ENCODE results near the gene PSEN2. TPM values are rescaled to one million over a fixed set of nuclear protein-coding genes. Genes with fewer than 3 reads are reported as not detected.

Gene PSEN2
- total and polyA plus RNA-seq, 7 experiments from 2014 or later, result 0.17 to 10.3 (median 1.8) TPM

- Mint-ChIP-seq H3K9me3 (no peaks in the 10 kb centered on the region), H3K36me3 (peaks cover 0 to 3% (median 0%) of the 10 kb centered on the region in 5 donors), H3K27ac (no peak overlapping the region), H3K4me3 (no peak overlapping the region), H3K4me1 (no peaks in the 10 kb centered on the region), H3K27me3 (peaks cover 0 to 3% (median 0%) of the 10 kb centered on the region in 5 donors)
- no peaks in the 10 kb centered on the region for H3K4me1 ChIP-seq (ENCODE audit: control insufficient read depth in 2 of 2, insufficient read depth in 2 of 2, low read length in 2 of 2)
- DNase-seq (no peak), ATAC-seq (no peak)
- no peaks in the 10 kb centered on the region for H3K9me3 ChIP-seq (ENCODE audit: control insufficient read depth in 2 of 3, low read length in 3 of 3)
- H3K27me3 ChIP-seq (ENCODE audit: control insufficient read depth in 2 of 2, insufficient read depth in 2 of 2, low read length in 2 of 2), result no peaks in the 10 kb centered on the region
- H3K27ac ChIP-seq (ENCODE audit: low read depth, low read length), result no peak overlapping the region
- intact Hi-C loops (cut with micrococcal nuclease), result no loop called here
- H3K36me3 ChIP-seq (ENCODE audit: control insufficient read depth in 2 of 3, insufficient read depth in 3 of 3, low read length in 3 of 3), result no peaks in the 10 kb centered on the region
- CTCF ChIA-PET, result interaction anchor here (0.7 kb wide), 1 partner anchor 220 kb away, joined by 3 read pairs; no protein-coding TSS in a partner anchor
- POLR2A ChIA-PET, result interaction anchor here (0.7 to 0.8 kb wide), 2 partner anchors 22 to 35 kb away, joined by 3 read pairs; partner anchors contain the start of gene PSEN2
- no peak overlapping the region for H3K4me3 ChIP-seq (ENCODE audit: low read length)
These were observed 34.4 kb downstream of the PSEN2 start for GRCh38 chr1:226904772-226905171.

GRCh38 chr1:226908419-226908818, 38.0 kb downstream of the PSEN2 start:
- peaks cover 0 to 4% (median 0%) of the 10 kb centered on the region in 5 donors for H3K36me3 Mint-ChIP-seq
- H3K4me3 Mint-ChIP-seq, result no peak overlapping the region
- H3K27me3 Mint-ChIP-seq, result peaks cover 0 to 3% (median 0%) of the 10 kb centered on the region in 5 donors
- peaks cover 0 to 4% (median 0%) of the 10 kb centered on the region in 7 donors for H3K4me1 Mint-ChIP-seq
- no peak overlapping the region for H3K27ac Mint-ChIP-seq
- ChIA-PET POLR2A (no interaction called here), CTCF (no interaction called here)
- Histone ChIP-seq H3K9me3 (ENCODE audit: control insufficient read depth in 2 of 3, low read length in 3 of 3) (no peaks in the 10 kb centered on the region), H3K27ac (ENCODE audit: low read depth, low read length) (no peak overlapping the region), H3K4me1 (ENCODE audit: control insufficient read depth in 2 of 2, insufficient read depth in 2 of 2, low read length in 2 of 2) (no peaks in the 10 kb centered on the region), H3K4me3 (ENCODE audit: low read length) (no peak overlapping the region), H3K27me3 (ENCODE audit: control insufficient read depth in 2 of 2, insufficient read depth in 2 of 2, low read length in 2 of 2) (no peaks in the 10 kb centered on the region), H3K36me3 (ENCODE audit: control insufficient read depth in 2 of 3, insufficient read depth in 3 of 3, low read length in 3 of 3) (no peaks in the 10 kb centered on the region)
- intact Hi-C loops (cut with micrococcal nuclease), result no loop called here
- DNase-seq (no peak), ATAC-seq (no peak)
- H3K9me3 Mint-ChIP-seq, result no peaks in the 10 kb centered on the region

GRCh38 chr1:226908913-226909312, 38.5 kb downstream of the PSEN2 start:
- H3K4me3 ChIP-seq (ENCODE audit: low read length), result no peak overlapping the region
- no peaks in the 10 kb centered on the region for H3K4me1 ChIP-seq (ENCODE audit: control insufficient read depth in 2 of 2, insufficient read depth in 2 of 2, low read length in 2 of 2)
- Mint-ChIP-seq H3K27ac (no peak overlapping the region), H3K9me3 (no peaks in the 10 kb centered on the region), H3K27me3 (peaks cover 0 to 3% (median 0%) of the 10 kb centered on the region in 5 donors), H3K36me3 (peaks cover 0 to 4% (median 0%) of the 10 kb centered on the region in 5 donors), H3K4me1 (peaks cover 0 to 4% (median 0%) of the 10 kb centered on the region in 7 donors), H3K4me3 (no peak overlapping the region)
- CTCF ChIA-PET, result no interaction called here
- POLR2A ChIA-PET, result no interaction called here
- ATAC-seq (no peak), DNase-seq (no peak)
- H3K9me3 ChIP-seq (ENCODE audit: control insufficient read depth in 2 of 3, low read length in 3 of 3), result no peaks in the 10 kb centered on the region
- no peak overlapping the region for H3K27ac ChIP-seq (ENCODE audit: low read depth, low read length)
- no peaks in the 10 kb centered on the region for H3K27me3 ChIP-seq (ENCODE audit: control insufficient read depth in 2 of 2, insufficient read depth in 2 of 2, low read length in 2 of 2)
- no peaks in the 10 kb centered on the region for H3K36me3 ChIP-seq (ENCODE audit: control insufficient read depth in 2 of 3, insufficient read depth in 3 of 3, low read length in 3 of 3)
- intact Hi-C loops (cut with micrococcal nuclease), result no loop called here

- peak overlapping the region in 2 of 9 donors; percentile 28 to 64 for H3K27ac Mint-ChIP-seq
- DNase-seq, result peak in 7 of 9 donors; percentile 16 to 43 (median 29)
- peaks cover 0 to 3% (median 0%) of the 10 kb centered on the region in 11 donors for H3K9me3 Mint-ChIP-seq
- ChIA-PET CTCF (interaction anchor here (0.5 to 2.3 kb wide), 9 partner anchors 8 to 537 kb away, joined by 3 to 7 read pairs (median 4); no protein-coding TSS in a partner anchor), POLR2A (interaction anchor here (0.5 to 1.7 kb wide), 3 partner anchors 26 to 431 kb away, joined by 3 to 8 read pairs (median 6); no protein-coding TSS in a partner anchor)
- Histone ChIP-seq H3K9me3 (ENCODE audit: control insufficient read depth in 2 of 3, low read length in 3 of 3) (no peaks in the 10 kb centered on the region), H3K27ac (ENCODE audit: low read depth, low read length) (no peak overlapping the region), H3K4me3 (ENCODE audit: low read length) (no peak overlapping the region), H3K36me3 (ENCODE audit: control insufficient read depth in 2 of 3, insufficient read depth in 3 of 3, low read length in 3 of 3) (no peaks in the 10 kb centered on the region), H3K4me1 (ENCODE audit: control insufficient read depth in 2 of 2, insufficient read depth in 2 of 2, low read length in 2 of 2) (no peaks in the 10 kb centered on the region), H3K27me3 (ENCODE audit: control insufficient read depth in 2 of 2, insufficient read depth in 2 of 2, low read length in 2 of 2) (no peaks in the 10 kb centered on the region)
- ATAC-seq, result peak; percentile 67
- H3K27me3 Mint-ChIP-seq, result no peaks in the 10 kb centered on the region
- intact Hi-C loops (cut with micrococcal nuclease), result loop anchor here in 1 of 2 donors (1.0 to 2.0 kb wide), 4 partner anchors 27 to 630 kb away; no protein-coding TSS in a partner anchor
- peaks cover 0 to 18% (median 0%) of the 10 kb centered on the region in 7 donors for H3K4me1 Mint-ChIP-seq
- peak overlapping the region in 1 of 10 donors; percentile 10 for H3K4me3 Mint-ChIP-seq
- H3K36me3 Mint-ChIP-seq, result peaks cover 0 to 6% (median 0%) of the 10 kb centered on the region in 5 donors
These were observed 42.3 kb downstream of the PSEN2 start for GRCh38 chr1:226912587-226913176.

GRCh38 chr1:226915672-226915995, 45.2 kb downstream of the PSEN2 start:
- Mint-ChIP-seq H3K27me3 (peaks cover 0 to 6% (median 0%) of the 10 kb centered on the region in 5 donors), H3K9me3 (peaks cover 0 to 3% (median 0%) of the 10 kb centered on the region in 11 donors), H3K4me1 (peaks cover 0 to 18% (median 0%) of the 10 kb centered on the region in 7 donors), H3K36me3 (peaks cover 0 to 7% (median 0%) of the 10 kb centered on the region in 5 donors), H3K27ac (peak overlapping the region in 1 of 9 donors; percentile 32), H3K4me3 (no peak overlapping the region)
- POLR2A ChIA-PET, result no interaction called here
- CTCF ChIA-PET, result no interaction called here
- ATAC-seq (no peak), DNase-seq (no peak)
- no peaks in the 10 kb centered on the region for H3K4me1 ChIP-seq (ENCODE audit: control insufficient read depth in 2 of 2, insufficient read depth in 2 of 2, low read length in 2 of 2)
- no peaks in the 10 kb centered on the region for H3K36me3 ChIP-seq (ENCODE audit: control insufficient read depth in 2 of 3, insufficient read depth in 3 of 3, low read length in 3 of 3)
- H3K27ac ChIP-seq (ENCODE audit: low read depth, low read length), result no peak overlapping the region
- no peaks in the 10 kb centered on the region for H3K9me3 ChIP-seq (ENCODE audit: control insufficient read depth in 2 of 3, low read length in 3 of 3)
- H3K4me3 ChIP-seq (ENCODE audit: low read length), result no peak overlapping the region
- no peaks in the 10 kb centered on the region for H3K27me3 ChIP-seq (ENCODE audit: control insufficient read depth in 2 of 2, insufficient read depth in 2 of 2, low read length in 2 of 2)
- intact Hi-C loops (cut with micrococcal nuclease), result loop anchor here in 1 of 2 donors (5.0 kb wide), 1 partner anchor 33 kb away; no protein-coding TSS in a partner anchor

- POLR2A ChIA-PET, result interaction anchor here (0.5 kb wide), 2 partner anchors 343 to 1425 kb away, joined by 3 to 4 read pairs; no protein-coding TSS in a partner anchor
These were observed 46.1 kb downstream of the PSEN2 start for GRCh38 chr1:226916497-226916896.

More at GRCh38 chr1:226916497-226916896, 46.1 kb downstream of the PSEN2 start:
- ATAC-seq, result no peak
- intact Hi-C loops (cut with micrococcal nuclease), result loop anchor here in 1 of 2 donors (2.0 to 5.0 kb wide), 2 partner anchors 22 to 34 kb away; no protein-coding TSS in a partner anchor
- no peaks in the 10 kb centered on the region for H3K36me3 ChIP-seq (ENCODE audit: control insufficient read depth in 2 of 3, insufficient read depth in 3 of 3, low read length in 3 of 3)
- no peak overlapping the region for H3K4me3 ChIP-seq (ENCODE audit: low read length)
- no peak for DNase-seq
- H3K27ac Mint-ChIP-seq, result peak overlapping the region in 1 of 9 donors; percentile 18
- no peak overlapping the region for H3K27ac ChIP-seq (ENCODE audit: low read depth, low read length)
- H3K4me1 Mint-ChIP-seq, result peaks cover 0 to 18% (median 0%) of the 10 kb centered on the region in 7 donors
- peaks cover 0 to 3% (median 0%) of the 10 kb centered on the region in 11 donors for H3K9me3 Mint-ChIP-seq
- no peak overlapping the region for H3K4me3 Mint-ChIP-seq
- H3K36me3 Mint-ChIP-seq, result peaks cover 0 to 9% (median 0%) of the 10 kb centered on the region in 5 donors
- no peaks in the 10 kb centered on the region for H3K4me1 ChIP-seq (ENCODE audit: control insufficient read depth in 2 of 2, insufficient read depth in 2 of 2, low read length in 2 of 2)
- H3K9me3 ChIP-seq (ENCODE audit: control insufficient read depth in 2 of 3, low read length in 3 of 3), result no peaks in the 10 kb centered on the region
- CTCF ChIA-PET, result no interaction called here
- peaks cover 0 to 6% (median 0%) of the 10 kb centered on the region in 5 donors for H3K27me3 Mint-ChIP-seq
- H3K27me3 ChIP-seq (ENCODE audit: control insufficient read depth in 2 of 2, insufficient read depth in 2 of 2, low read length in 2 of 2), result no peaks in the 10 kb centered on the region
